Activated T-helper 1 cell treated with anti-CD3 and anti-CD28 coated beads, Interleukin-12 subunit alpha, Interleukin-12 subunit beta, Interleukin-2, Interleukin-4 antibody, amounts not matched to agents 30 ng/mL and 10 ng/mL and 1 ng/mL, durations not matched to agents 14 hours and 24 hours and 36 hours (primary cell): ENCODE results near the gene TPO. TPM values are rescaled to one million over a fixed set of nuclear protein-coding genes. Genes with fewer than 3 reads are reported as not detected.

ENCODE experiments used
- DNase-seq: peaks from one replicate; pipeline ENCODE4 v3.0.0; 2021; ENCODE audit warnings: low spot score
- H3K27ac Mint-ChIP-seq: one replicate; pipeline ENCODE4 v1.8.0; 2021; ENCODE audit warnings: mild to moderate bottlenecking, mixed read lengths
- H3K27me3 Mint-ChIP-seq: one replicate; pipeline ENCODE4 v1.8.0; 2022; ENCODE audit warnings: mild to moderate bottlenecking, moderate library complexity, mixed read lengths; ENCODE audit not compliant: insufficient read depth
- H3K36me3 Mint-ChIP-seq: one replicate; pipeline ENCODE4 v1.8.0; 2021; ENCODE audit warnings: low read depth, mixed read lengths
- H3K4me1 Mint-ChIP-seq: one replicate; pipeline ENCODE4 v1.8.0; 2021; ENCODE audit warnings: low read depth, mixed read lengths
- H3K4me3 Mint-ChIP-seq: one replicate; pipeline ENCODE4 v1.8.0; 2021; ENCODE audit warnings: mild to moderate bottlenecking, moderate library complexity, mixed read lengths
- H3K9me3 Mint-ChIP-seq: one replicate; pipeline ENCODE4 v1.8.0; 2021; ENCODE audit warnings: mixed read lengths
- intact Hi-C: fragments of 100-400 bp; cut with micrococcal nuclease; formaldehyde crosslinking; loops from one replicate; pipeline ENCODE4 v1.15.1; 2024
- total RNA-seq: library from RNA; stranded (reverse); gene quantifications from 2 replicates; pipeline ENCODE4 v1.2.3, GENCODE V29; 2022

TPO gene
- total RNA-seq, 1 donor from 2014 or later, result not detected

- no peak for DNase-seq
- Mint-ChIP-seq H3K36me3 (no peaks in the 10 kb centered on the region), H3K9me3 (no peaks in the 10 kb centered on the region), H3K4me3 (no peak overlapping the region), H3K27ac (no peak overlapping the region), H3K4me1 (no peaks in the 10 kb centered on the region), H3K27me3 (peaks cover 2% of the 10 kb centered on the region)
- intact Hi-C loops, result no loop called here
Observed at GRCh38 chr2:1494906-1495305, 81.6 kb downstream of the TPO start.

GRCh38 chr2:1495676-1496358 lies 82.6 kb downstream of the TPO start:
- H3K27me3 Mint-ChIP-seq, result peaks cover 4% of the 10 kb centered on the region
- H3K9me3 Mint-ChIP-seq, result no peaks in the 10 kb centered on the region
- DNase-seq, result no peak
- no peaks in the 10 kb centered on the region for H3K4me1 Mint-ChIP-seq
- H3K27ac Mint-ChIP-seq, result no peak overlapping the region
- no peak overlapping the region for H3K4me3 Mint-ChIP-seq
- intact Hi-C loops, result no loop called here
- H3K36me3 Mint-ChIP-seq, result no peaks in the 10 kb centered on the region

GRCh38 chr2:1496359-1496821 lies 83.1 kb downstream of the TPO start:
- H3K4me3 Mint-ChIP-seq, result no peak overlapping the region
- no peaks in the 10 kb centered on the region for H3K9me3 Mint-ChIP-seq
- H3K36me3 Mint-ChIP-seq, result no peaks in the 10 kb centered on the region
- H3K27ac Mint-ChIP-seq, result no peak overlapping the region
- H3K4me1 Mint-ChIP-seq, result no peaks in the 10 kb centered on the region
- peaks cover 4% of the 10 kb centered on the region for H3K27me3 Mint-ChIP-seq
- intact Hi-C loops, result no loop called here
- no peak for DNase-seq

- no peaks in the 10 kb centered on the region for H3K9me3 Mint-ChIP-seq
- no peaks in the 10 kb centered on the region for H3K36me3 Mint-ChIP-seq
- no peak overlapping the region for H3K4me3 Mint-ChIP-seq
- DNase-seq, result no peak
- H3K4me1 Mint-ChIP-seq, result no peaks in the 10 kb centered on the region
- intact Hi-C loops, result no loop called here
- H3K27ac Mint-ChIP-seq, result no peak overlapping the region
- H3K27me3 Mint-ChIP-seq, result peaks cover 4% of the 10 kb centered on the region
Observed at GRCh38 chr2:1497122-1497611, 83.9 kb downstream of the TPO start.

- Mint-ChIP-seq H3K4me1 (no peaks in the 10 kb centered on the region), H3K27ac (no peak overlapping the region), H3K4me3 (no peak overlapping the region), H3K27me3 (peaks cover 4% of the 10 kb centered on the region), H3K36me3 (no peaks in the 10 kb centered on the region), H3K9me3 (no peaks in the 10 kb centered on the region)
- no peak for DNase-seq
- intact Hi-C loops, result no loop called here
Observed at GRCh38 chr2:1498176-1498575, 84.9 kb downstream of the TPO start.

GRCh38 chr2:1499033-1499795 lies 86.0 kb downstream of the TPO start:
- no peak overlapping the region for H3K27ac Mint-ChIP-seq
- intact Hi-C loops, result no loop called here
- H3K4me1 Mint-ChIP-seq, result no peaks in the 10 kb centered on the region

GRCh38 chr2:1501038-1501851 lies 88.0 kb downstream of the TPO start:
- Mint-ChIP-seq H3K9me3 (no peaks in the 10 kb centered on the region), H3K4me3 (no peak overlapping the region), H3K36me3 (no peaks in the 10 kb centered on the region), H3K27me3 (peaks cover 8% of the 10 kb centered on the region), H3K27ac (no peak overlapping the region), H3K4me1 (no peaks in the 10 kb centered on the region)
- no peak for DNase-seq
- intact Hi-C loops, result no loop called here

More at GRCh38 chr2:1499033-1499795, 86.0 kb downstream of the TPO start:
- DNase-seq, result no peak
- Mint-ChIP-seq H3K27me3 (peaks cover 4% of the 10 kb centered on the region), H3K4me3 (no peak overlapping the region), H3K9me3 (no peaks in the 10 kb centered on the region), H3K36me3 (no peaks in the 10 kb centered on the region)

GRCh38 chr2:1501991-1502390 lies 88.7 kb downstream of the TPO start:
- H3K4me3 Mint-ChIP-seq, result no peak overlapping the region
- H3K27ac Mint-ChIP-seq, result no peak overlapping the region
- no peaks in the 10 kb centered on the region for H3K36me3 Mint-ChIP-seq
- DNase-seq, result no peak
- H3K4me1 Mint-ChIP-seq, result no peaks in the 10 kb centered on the region
- H3K27me3 Mint-ChIP-seq, result peaks cover 8% of the 10 kb centered on the region
- intact Hi-C loops, result no loop called here
- no peaks in the 10 kb centered on the region for H3K9me3 Mint-ChIP-seq

GRCh38 chr2:1502891-1503304 lies 89.6 kb downstream of the TPO start:
- no peaks in the 10 kb centered on the region for H3K4me1 Mint-ChIP-seq
- no peak overlapping the region for H3K4me3 Mint-ChIP-seq
- no peak for DNase-seq
- H3K9me3 Mint-ChIP-seq, result no peaks in the 10 kb centered on the region
- no peak overlapping the region for H3K27ac Mint-ChIP-seq
- H3K36me3 Mint-ChIP-seq, result no peaks in the 10 kb centered on the region
- H3K27me3 Mint-ChIP-seq, result peaks cover 8% of the 10 kb centered on the region
- intact Hi-C loops, result no loop called here

GRCh38 chr2:1503471-1504310 lies 90.4 kb downstream of the TPO start:
- H3K27ac Mint-ChIP-seq, result no peak overlapping the region
- peaks cover under 1% of the 10 kb centered on the region for H3K4me1 Mint-ChIP-seq
- H3K36me3 Mint-ChIP-seq, result no peaks in the 10 kb centered on the region
- peaks cover 5% of the 10 kb centered on the region for H3K27me3 Mint-ChIP-seq
- no peak overlapping the region for H3K4me3 Mint-ChIP-seq
- intact Hi-C loops, result no loop called here
- no peaks in the 10 kb centered on the region for H3K9me3 Mint-ChIP-seq
- no peak for DNase-seq

- no peaks in the 10 kb centered on the region for H3K36me3 Mint-ChIP-seq
- peaks cover 5% of the 10 kb centered on the region for H3K27me3 Mint-ChIP-seq
- H3K4me3 Mint-ChIP-seq, result no peak overlapping the region
- H3K4me1 Mint-ChIP-seq, result peaks cover 7% of the 10 kb centered on the region
- no peak for DNase-seq
- H3K27ac Mint-ChIP-seq, result no peak overlapping the region
- H3K9me3 Mint-ChIP-seq, result no peaks in the 10 kb centered on the region
- intact Hi-C loops, result no loop called here
Observed at GRCh38 chr2:1504311-1504750, 91.1 kb downstream of the TPO start.

- H3K4me3 Mint-ChIP-seq, result no peak overlapping the region
- peaks cover 5% of the 10 kb centered on the region for H3K9me3 Mint-ChIP-seq
- no peak for DNase-seq
- H3K27ac Mint-ChIP-seq, result no peak overlapping the region
- H3K4me1 Mint-ChIP-seq, result peaks cover 14% of the 10 kb centered on the region
- intact Hi-C loops, result no loop called here
- no peaks in the 10 kb centered on the region for H3K36me3 Mint-ChIP-seq
- H3K27me3 Mint-ChIP-seq, result peaks cover 4% of the 10 kb centered on the region
Observed at GRCh38 chr2:1505031-1505441, 91.8 kb downstream of the TPO start.
